ENCODE measurements around the gene ORM2.

DNA sequence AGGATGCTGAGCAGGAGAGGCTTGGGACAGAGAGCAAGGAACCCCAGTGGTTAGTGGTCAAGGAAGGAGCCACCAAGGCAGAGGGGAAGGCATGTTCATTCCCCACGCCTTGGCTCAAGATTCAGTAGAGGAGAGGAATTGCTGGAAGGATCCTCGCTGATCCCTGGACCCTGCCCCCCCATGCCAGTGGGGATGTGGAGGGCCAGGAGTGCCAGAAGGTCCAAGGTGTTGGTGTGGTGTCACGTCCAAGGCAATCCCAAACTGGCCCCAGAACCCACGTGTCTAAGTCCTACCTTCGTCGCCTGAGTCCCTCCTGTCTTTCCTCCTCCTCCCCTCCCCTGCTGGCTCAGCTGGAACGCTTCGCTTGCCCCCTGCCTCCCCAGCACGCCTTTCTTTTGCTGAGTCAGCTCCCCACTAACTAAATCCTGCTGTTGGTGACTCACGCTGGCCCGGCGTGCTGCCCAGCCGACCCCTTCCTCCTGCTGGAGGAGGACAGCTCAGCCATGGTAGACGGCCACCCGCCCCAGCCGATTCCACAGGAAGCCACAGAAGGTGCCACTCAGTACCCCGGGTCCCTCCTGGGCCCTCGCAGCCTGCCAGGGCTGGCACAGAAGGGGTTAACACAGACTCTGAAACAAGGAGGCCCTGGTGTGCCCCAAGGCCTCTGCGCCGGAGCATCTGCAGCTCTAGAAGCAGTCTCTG is 44.4 kb upstream of the ORM2 start:
- TF ChIP-seq, protein P1, sequence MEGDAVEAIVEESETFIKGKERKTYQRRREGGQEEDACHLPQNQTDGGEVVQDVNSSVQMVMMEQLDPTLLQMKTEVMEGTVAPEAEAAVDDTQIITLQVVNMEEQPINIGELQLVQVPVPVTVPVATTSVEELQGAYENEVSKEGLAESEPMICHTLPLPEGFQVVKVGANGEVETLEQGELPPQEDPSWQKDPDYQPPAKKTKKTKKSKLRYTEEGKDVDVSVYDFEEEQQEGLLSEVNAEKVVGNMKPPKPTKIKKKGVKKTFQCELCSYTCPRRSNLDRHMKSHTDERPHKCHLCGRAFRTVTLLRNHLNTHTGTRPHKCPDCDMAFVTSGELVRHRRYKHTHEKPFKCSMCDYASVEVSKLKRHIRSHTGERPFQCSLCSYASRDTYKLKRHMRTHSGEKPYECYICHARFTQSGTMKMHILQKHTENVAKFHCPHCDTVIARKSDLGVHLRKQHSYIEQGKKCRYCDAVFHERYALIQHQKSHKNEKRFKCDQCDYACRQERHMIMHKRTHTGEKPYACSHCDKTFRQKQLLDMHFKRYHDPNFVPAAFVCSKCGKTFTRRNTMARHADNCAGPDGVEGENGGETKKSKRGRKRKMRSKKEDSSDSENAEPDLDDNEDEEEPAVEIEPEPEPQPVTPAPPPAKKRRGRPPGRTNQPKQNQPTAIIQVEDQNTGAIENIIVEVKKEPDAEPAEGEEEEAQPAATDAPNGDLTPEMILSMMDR (IDR thresholded peaks at IDR 0.05 in 4 of 5, conservative IDR thresholded peaks at IDR 0.05 in 1 of 5) = no peak
- TF ChIP-seq POLR2A (IDR thresholded peaks at IDR 0.05) = no peak
